HAP-1 (cell line): Measurements from ENCODE around the gene PSORS1C2.

Experiments used
- DNase-seq, 2 experiments: peaks; one replicate each; pipeline ENCODE4 v3.0.0-alpha.2; 2016 to 2020; ENCODE audit warnings: low spot score in 2 of 2
- H3K27me3 ChIP-seq: fragments of 250-450 bp; sonication (Bioruptor Pico); 2 replicates; pipeline ENCODE4 v1.5.1; 2020; ENCODE audit warnings: low read depth, mild to moderate bottlenecking, moderate library complexity
- H3K36me3 ChIP-seq: fragments of 250-450 bp; sonication (Bioruptor Pico); replicated peaks from 2 replicates; pipeline ENCODE4 v1.5.1; 2020; ENCODE audit warnings: mild to moderate bottlenecking
- H3K4me1 ChIP-seq: fragments of 250-450 bp; sonication (Bioruptor Pico); 2 replicates; pipeline ENCODE4 v1.5.1; 2020; ENCODE audit warnings: mild to moderate bottlenecking
- H3K4me3 ChIP-seq: fragments of 250-450 bp; sonication (Bioruptor Pico); 2 replicates; pipeline ENCODE4 v1.5.1; 2020; ENCODE audit warnings: mild to moderate bottlenecking, moderate library complexity
- H3K9me3 ChIP-seq: fragments of 250-450 bp; sonication (Bioruptor Pico); 2 replicates; pipeline ENCODE4 v1.5.1; 2020; ENCODE audit warnings: mild to moderate bottlenecking, moderate library complexity
- in situ Hi-C: fragments of 300-500 bp; cut with MboI; formaldehyde crosslinking; loops from 3 replicates; pipeline ENCODE4 v1.14.3; 2020; ENCODE audit warnings: low sequenced_read_pairs, inconsistent platforms, mixed read lengths

Gene PSORS1C2

GRCh38 chr6:31142361-31142761 lies 3.5 kb upstream of the PSORS1C2 start:
- no peak overlapping the region for H3K4me3 ChIP-seq
- in situ Hi-C loops, result no loop called here
- H3K27me3 ChIP-seq, result no peaks in the 10 kb centered on the region
- H3K9me3 ChIP-seq, result no peaks in the 10 kb centered on the region
- H3K4me1 ChIP-seq, result peaks cover 3% of the 10 kb centered on the region
- peak in 1 of 2 experiments; percentile 46 for DNase-seq
- peaks cover 16% of the 10 kb centered on the region for H3K36me3 ChIP-seq

DNA sequence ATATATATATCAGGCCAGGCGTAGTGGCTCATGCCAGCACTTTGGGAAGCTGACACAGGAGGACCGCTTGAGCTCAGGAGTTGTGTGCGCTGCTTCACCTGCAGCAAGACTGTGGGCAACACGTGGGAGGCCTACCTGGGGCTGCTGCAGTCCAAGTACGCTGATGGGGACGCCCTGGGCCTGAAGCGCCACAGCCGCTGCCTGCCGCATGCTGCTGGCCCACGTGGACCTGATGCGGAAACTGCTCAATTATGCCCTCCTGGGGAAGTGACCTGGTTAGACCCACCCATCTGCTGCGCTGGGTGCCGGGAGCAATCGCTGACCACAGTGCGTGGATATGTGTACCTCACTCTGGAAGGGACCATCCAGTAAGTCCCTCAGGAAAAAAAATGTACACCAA lies 1.8 kb upstream of the PSORS1C2 start:
- Histone ChIP-seq H3K9me3 (no peaks in the 10 kb centered on the region), H3K4me1 (peaks cover 3% of the 10 kb centered on the region), H3K36me3 (peaks cover 16% of the 10 kb centered on the region), H3K4me3 (no peak overlapping the region), H3K27me3 (no peaks in the 10 kb centered on the region)
- in situ Hi-C loops, result no loop called here
- no peak for DNase-seq

DNA sequence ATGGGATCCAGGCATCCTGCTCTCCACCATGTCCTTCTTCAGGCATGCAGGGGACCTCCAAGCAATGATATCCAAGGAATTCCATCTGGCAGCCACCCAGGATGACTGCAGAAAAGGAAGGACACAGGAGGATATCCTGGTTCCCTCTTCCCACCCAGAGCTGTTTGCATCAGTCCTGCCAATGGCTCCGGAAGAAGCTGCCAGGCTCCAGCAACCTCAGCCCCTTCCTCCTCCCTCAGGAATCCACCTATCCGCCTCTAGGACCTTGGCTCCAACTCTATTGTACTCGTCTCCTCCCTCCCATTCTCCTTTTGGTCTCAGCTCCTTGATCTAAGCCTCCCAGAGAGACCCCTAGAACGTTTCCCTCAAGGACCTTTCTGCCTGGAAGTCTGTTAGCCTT lies 733 bp upstream of the PSORS1C2 start:
- no peaks in the 10 kb centered on the region for H3K27me3 ChIP-seq
- H3K9me3 ChIP-seq, result no peaks in the 10 kb centered on the region
- H3K36me3 ChIP-seq, result peaks cover 16% of the 10 kb centered on the region
- in situ Hi-C loops, result loop anchor here (5.0 kb wide), 2 partner anchors 53 to 228 kb away; no protein-coding TSS in a partner anchor
- H3K4me3 ChIP-seq, result no peak overlapping the region
- no peak for DNase-seq
- H3K4me1 ChIP-seq, result peaks cover 3% of the 10 kb centered on the region

GRCh38 chr6:31135710-31136109 lies 3.2 kb downstream of the PSORS1C2 start:
- no peak for DNase-seq
- H3K4me1 ChIP-seq, result peaks cover 10% of the 10 kb centered on the region
- H3K9me3 ChIP-seq, result no peaks in the 10 kb centered on the region
- no peaks in the 10 kb centered on the region for H3K27me3 ChIP-seq
- H3K36me3 ChIP-seq, result no peaks in the 10 kb centered on the region
- no peak overlapping the region for H3K4me3 ChIP-seq
- in situ Hi-C loops, result loop anchor here (5.0 kb wide), 2 partner anchors 57 to 232 kb away; no protein-coding TSS in a partner anchor

DNA sequence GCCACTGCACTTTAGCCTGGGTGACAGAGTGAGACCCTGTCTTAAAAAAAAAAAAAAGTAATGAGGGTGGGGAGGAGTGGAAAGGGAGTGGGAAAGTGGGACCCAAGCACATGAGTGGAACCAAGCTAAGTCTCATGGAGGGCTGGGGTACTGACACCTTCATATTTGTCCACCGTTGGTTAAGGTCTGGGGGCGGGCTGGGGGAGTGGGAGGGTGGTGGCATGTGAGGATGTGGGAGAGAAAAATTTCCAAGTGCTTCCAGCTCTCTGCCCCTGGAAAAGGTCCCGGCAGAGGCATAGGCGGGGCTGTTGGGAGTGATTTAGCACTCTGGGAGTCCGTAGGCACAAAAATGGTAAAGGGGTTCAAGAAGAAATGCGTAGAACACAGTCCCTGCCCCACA lies 6.1 kb downstream of the PSORS1C2 start:
- in situ Hi-C loops, result no loop called here

GRCh38 chr6:31131595-31131994 lies 7.3 kb downstream of the PSORS1C2 start:
- Histone ChIP-seq H3K36me3 (no peaks in the 10 kb centered on the region), H3K4me1 (peaks cover 8% of the 10 kb centered on the region), H3K4me3 (no peak overlapping the region), H3K9me3 (no peaks in the 10 kb centered on the region), H3K27me3 (no peaks in the 10 kb centered on the region)
- peak; percentile 78 to 94 for DNase-seq
- in situ Hi-C loops, result no loop called here

More for the DNA sequence above, 6.1 kb downstream of the PSORS1C2 start:
- no peaks in the 10 kb centered on the region for H3K27me3 ChIP-seq
- no peak overlapping the region for H3K4me3 ChIP-seq
- H3K36me3 ChIP-seq, result no peaks in the 10 kb centered on the region
- no peak for DNase-seq
- H3K4me1 ChIP-seq, result peaks cover 10% of the 10 kb centered on the region
- no peaks in the 10 kb centered on the region for H3K9me3 ChIP-seq

GRCh38 chr6:31130751-31131150 lies 8.1 kb downstream of the PSORS1C2 start:
- DNase-seq, result no peak
- in situ Hi-C loops, result no loop called here
- H3K27me3 ChIP-seq, result no peaks in the 10 kb centered on the region
- no peak overlapping the region for H3K4me3 ChIP-seq
- peaks cover 8% of the 10 kb centered on the region for H3K4me1 ChIP-seq
- H3K36me3 ChIP-seq, result no peaks in the 10 kb centered on the region
- no peaks in the 10 kb centered on the region for H3K9me3 ChIP-seq

- Histone ChIP-seq H3K4me3 (no peak overlapping the region), H3K4me1 (peaks cover 8% of the 10 kb centered on the region), H3K9me3 (no peaks in the 10 kb centered on the region), H3K27me3 (no peaks in the 10 kb centered on the region), H3K36me3 (no peaks in the 10 kb centered on the region)
- DNase-seq, result no peak
- in situ Hi-C loops, result no loop called here
Measured at GRCh38 chr6:31129130-31129529, 9.7 kb downstream of the PSORS1C2 start.

- Histone ChIP-seq H3K4me1 (peaks cover 8% of the 10 kb centered on the region), H3K9me3 (no peaks in the 10 kb centered on the region), H3K4me3 (no peak overlapping the region), H3K36me3 (no peaks in the 10 kb centered on the region), H3K27me3 (no peaks in the 10 kb centered on the region)
- in situ Hi-C loops, result no loop called here
- DNase-seq, result peak; percentile 57 to 86
Measured at GRCh38 chr6:31128093-31128676, 10.7 kb downstream of the PSORS1C2 start.

DNA sequence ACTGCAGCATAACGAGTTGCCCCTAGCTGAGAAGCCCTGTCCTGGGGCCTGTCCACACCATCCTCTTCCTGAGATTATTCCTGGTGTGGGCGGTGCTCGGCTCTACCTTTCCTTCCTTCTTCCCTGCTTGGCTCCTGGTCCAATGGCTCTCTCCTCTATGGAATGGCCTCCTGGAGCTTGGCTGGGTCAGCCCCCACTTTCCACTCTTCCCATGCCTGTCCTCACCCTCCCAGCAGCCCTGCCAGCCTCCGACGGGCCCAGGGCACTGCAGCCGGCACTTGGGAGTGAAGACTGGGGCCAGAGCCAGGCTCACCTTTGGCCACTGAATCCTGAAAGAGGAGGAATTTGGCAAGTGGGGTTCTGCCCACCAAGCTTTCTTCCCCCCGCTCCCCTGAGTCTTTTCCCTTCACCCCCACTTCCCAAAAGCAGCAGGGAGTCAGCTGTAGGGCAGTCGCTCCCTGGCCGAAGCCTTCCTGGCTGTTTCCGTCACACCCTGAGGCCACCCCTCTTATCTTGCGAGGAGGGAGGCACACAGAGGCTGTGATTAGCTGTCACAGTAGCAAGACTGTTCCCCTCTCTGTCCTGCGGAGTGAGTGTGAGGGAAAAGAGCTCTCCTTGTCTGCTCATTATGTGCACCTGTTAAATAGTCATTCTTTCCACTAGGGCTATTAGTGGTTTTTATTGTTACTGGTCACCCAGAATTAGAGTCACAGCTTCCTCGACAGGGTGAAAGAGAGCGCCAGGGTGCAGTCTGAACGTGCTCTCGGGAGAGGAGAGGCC lies 12.3 kb downstream of the PSORS1C2 start:
- Histone ChIP-seq H3K4me1 (peaks cover 1% of the 10 kb centered on the region), H3K36me3 (no peaks in the 10 kb centered on the region), H3K9me3 (no peaks in the 10 kb centered on the region), H3K27me3 (no peaks in the 10 kb centered on the region), H3K4me3 (no peak overlapping the region)
- no peak for DNase-seq
- in situ Hi-C loops, result no loop called here

DNA sequence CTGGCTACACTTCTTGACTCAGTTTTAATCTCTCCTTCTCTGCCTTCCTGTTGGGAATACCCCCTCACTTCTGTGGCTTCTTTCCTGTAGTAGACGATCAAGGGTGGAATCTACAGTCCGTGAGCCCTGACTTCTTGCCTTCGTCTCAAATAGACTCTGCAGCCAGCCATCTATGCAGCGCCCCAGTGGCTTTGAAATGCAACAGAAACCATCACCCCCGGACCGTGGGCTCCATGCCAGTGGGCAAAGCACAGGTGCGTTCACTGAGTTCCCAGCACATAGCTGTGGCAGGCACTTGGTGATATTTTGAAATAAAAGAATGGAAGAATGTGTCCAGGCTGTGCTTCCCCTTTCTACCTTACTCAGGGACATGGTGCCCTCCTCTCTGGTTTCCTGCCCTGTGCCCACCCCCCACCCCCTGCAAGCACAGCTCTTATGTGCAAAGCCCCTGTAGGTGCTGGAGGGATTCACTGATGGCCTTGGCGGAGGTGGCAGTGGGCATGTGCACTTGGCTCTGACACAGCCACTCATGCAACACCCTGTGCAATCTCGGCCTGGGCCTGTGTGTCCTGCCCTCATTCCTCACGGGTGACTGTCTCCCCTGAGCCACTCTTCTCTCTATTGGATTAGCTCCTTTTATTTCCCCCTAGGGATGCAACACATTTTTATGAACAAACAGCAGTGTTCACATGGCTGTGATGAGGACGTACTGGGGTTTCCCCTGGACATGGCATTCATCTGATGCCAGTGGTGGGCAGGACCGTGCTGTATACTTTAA lies 13.1 kb downstream of the PSORS1C2 start:
- Histone ChIP-seq H3K36me3 (no peaks in the 10 kb centered on the region), H3K4me3 (no peak overlapping the region), H3K27me3 (no peaks in the 10 kb centered on the region), H3K9me3 (no peaks in the 10 kb centered on the region), H3K4me1 (no peaks in the 10 kb centered on the region; the same call in 1 of the 2 replicates)
- no peak for DNase-seq
- in situ Hi-C loops, result no loop called here

DNA sequence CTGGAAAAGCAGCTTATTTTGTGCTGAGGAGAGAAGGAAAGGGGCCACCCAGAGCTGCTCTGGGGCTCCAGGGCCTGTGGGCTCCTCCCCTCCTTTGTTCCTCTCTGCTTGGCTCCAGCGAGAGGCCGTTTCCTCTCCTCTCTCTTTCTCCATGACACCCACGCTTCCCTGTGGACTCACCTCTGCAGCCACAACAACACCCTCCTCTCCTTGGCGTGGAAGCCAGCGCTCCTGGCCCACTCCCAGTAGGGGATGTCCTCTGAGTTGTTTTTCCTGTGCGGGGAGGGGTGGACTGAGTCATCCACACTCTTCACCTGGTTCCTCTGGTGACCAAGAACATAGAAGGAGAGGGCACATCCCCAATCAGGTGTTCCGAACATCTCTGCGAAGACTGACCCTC lies 13.7 kb downstream of the PSORS1C2 start:
- Histone ChIP-seq H3K36me3 (no peaks in the 10 kb centered on the region), H3K4me1 (no peaks in the 10 kb centered on the region; the same call in 1 of the 2 replicates), H3K9me3 (no peaks in the 10 kb centered on the region), H3K27me3 (no peaks in the 10 kb centered on the region), H3K4me3 (no peak overlapping the region)
- in situ Hi-C loops, result no loop called here
- DNase-seq, result no peak

DNA sequence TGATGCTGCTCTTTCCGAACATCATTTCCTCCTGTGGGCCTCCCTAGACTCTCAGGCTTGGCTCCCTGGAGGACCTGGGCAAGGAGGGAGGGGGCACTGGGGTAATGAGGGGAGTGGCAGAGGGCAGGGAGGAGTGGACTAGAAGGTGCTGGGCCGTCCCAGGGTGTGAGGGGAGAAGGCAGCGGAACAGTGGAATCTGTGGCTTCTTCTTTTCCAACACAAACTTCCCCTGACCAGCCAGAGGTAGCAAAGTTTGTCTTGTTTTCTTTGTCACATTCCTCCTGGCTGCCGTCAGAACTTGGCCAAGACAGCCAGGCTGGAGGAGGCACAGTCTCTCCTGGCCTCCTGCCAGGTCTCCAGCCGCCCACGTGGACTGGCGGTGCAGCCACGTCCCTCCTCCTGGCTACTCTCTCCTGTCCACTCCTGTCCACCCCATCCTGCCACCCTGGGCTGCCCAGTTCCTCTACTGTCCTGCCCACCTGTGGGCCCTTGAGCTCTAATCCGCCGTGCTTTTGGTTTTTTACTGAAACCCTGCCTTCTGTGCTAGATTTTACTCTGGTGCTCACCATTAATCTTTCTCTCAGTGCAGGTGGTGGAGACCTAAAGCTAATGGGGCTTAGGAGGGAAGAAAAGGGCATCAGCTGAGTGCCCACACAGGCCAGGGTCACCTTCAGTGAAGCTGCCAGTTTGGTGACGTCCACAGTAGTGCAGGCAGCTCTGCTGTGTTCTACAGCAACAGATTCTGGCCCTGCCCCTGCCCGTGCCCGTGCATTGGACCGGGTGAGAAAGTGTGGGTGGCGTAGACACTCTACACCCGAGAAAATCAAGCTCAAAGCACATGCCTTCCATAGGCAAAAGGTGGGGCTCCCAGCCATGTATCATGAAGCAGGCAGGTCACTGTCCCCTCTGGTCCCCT lies 15.8 kb downstream of the PSORS1C2 start:
- no peak overlapping the region for H3K4me3 ChIP-seq
- H3K36me3 ChIP-seq, result no peaks in the 10 kb centered on the region
- H3K9me3 ChIP-seq, result no peaks in the 10 kb centered on the region
- H3K4me1 ChIP-seq, result no peaks in the 10 kb centered on the region
- in situ Hi-C loops, result no loop called here
- DNase-seq, result no peak
- H3K27me3 ChIP-seq, result no peaks in the 10 kb centered on the region
